ENCODE results near the gene RAB3B.

Gene RAB3B

DNA sequence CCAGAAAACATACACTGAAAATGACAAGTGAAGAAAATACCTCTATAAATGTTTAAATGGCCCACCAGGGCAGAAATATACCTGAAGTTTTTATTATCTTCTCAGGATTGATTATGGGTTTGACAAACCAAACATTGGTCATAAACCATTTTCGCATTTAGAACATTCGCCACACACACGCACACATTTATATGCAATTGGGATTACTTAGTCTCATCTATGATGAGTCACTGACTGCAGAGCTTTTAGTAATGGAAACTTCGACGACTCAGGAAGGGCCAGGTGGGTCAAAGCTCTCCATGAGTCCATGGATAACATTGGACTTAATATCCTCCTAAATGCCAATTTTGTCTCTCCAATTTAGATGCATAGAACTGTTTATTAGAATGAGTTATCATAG lies 128.8 kb downstream of the RAB3B start:
- H3K9me3 ChIP-seq (ENCODE audit: insufficient read depth, low read depth, low read length) = no peaks in the 10 kb centered on the region
- H3K4me1 ChIP-seq (ENCODE audit: insufficient read depth, low read length, poor library complexity, severe bottlenecking) = peaks cover 15% of the 10 kb centered on the region
- no peak overlapping the region for H3K4me2 ChIP-seq (ENCODE audit: low read depth, low read length, poor library complexity, severe bottlenecking)
- peaks cover 39% of the 10 kb centered on the region for H3K79me2 ChIP-seq (ENCODE audit: insufficient read depth, low read length)
- H3F3A ChIP-seq (ENCODE audit: low read depth) = no peaks in the 10 kb centered on the region
- H3K9ac ChIP-seq (ENCODE audit: low read depth, low read length, poor library complexity, severe bottlenecking) = no peak overlapping the region
- peaks cover 2% of the 10 kb centered on the region for H4K20me1 ChIP-seq (ENCODE audit: insufficient read depth, low read length, poor library complexity, severe bottlenecking)
- H3K27me3 ChIP-seq (ENCODE audit: insufficient read depth, low read length, poor library complexity, severe bottlenecking) = no peaks in the 10 kb centered on the region
- H3K9me2 ChIP-seq (replicated peaks; ENCODE audit: low read depth, low read length) = no peaks in the 10 kb centered on the region
- no peaks in the 10 kb centered on the region for H3K36me3 ChIP-seq (ENCODE audit: insufficient read depth, low read length)
- no peak for TF ChIP-seq CTCF (conservative IDR thresholded peaks at IDR 0.05; ENCODE audit: low read length)
- no peak for TF ChIP-seq EZH2phosphoT487 (IDR thresholded peaks at IDR 0.05; ENCODE audit: borderline replicate concordance)
- no peak overlapping the region for H2AFZ ChIP-seq (ENCODE audit: low read length)
- no peak overlapping the region for H3K4me3 ChIP-seq (ENCODE audit: low read length, poor library complexity, severe bottlenecking)

- H3K9ac ChIP-seq (ENCODE audit: low read depth, low read length, poor library complexity, severe bottlenecking) = no peak overlapping the region
- no peaks in the 10 kb centered on the region for H3K9me3 ChIP-seq (ENCODE audit: insufficient read depth, low read depth, low read length)
- H3K4me1 ChIP-seq (ENCODE audit: insufficient read depth, low read length, poor library complexity, severe bottlenecking) = peaks cover 9% of the 10 kb centered on the region
- H3K36me3 ChIP-seq (ENCODE audit: insufficient read depth, low read length) = no peaks in the 10 kb centered on the region
- H2AFZ ChIP-seq (ENCODE audit: low read length) = no peak overlapping the region
- TF ChIP-seq CTCF (conservative IDR thresholded peaks at IDR 0.05; ENCODE audit: low read length) (no peak), EZH2phosphoT487 (IDR thresholded peaks at IDR 0.05; ENCODE audit: borderline replicate concordance) (no peak)
- no peak overlapping the region for H3K4me2 ChIP-seq (ENCODE audit: low read depth, low read length, poor library complexity, severe bottlenecking)
- H3F3A ChIP-seq (ENCODE audit: low read depth) = no peaks in the 10 kb centered on the region
- peaks cover 25% of the 10 kb centered on the region for H3K79me2 ChIP-seq (ENCODE audit: insufficient read depth, low read length)
- H3K27me3 ChIP-seq (ENCODE audit: insufficient read depth, low read length, poor library complexity, severe bottlenecking) = no peaks in the 10 kb centered on the region
- H4K20me1 ChIP-seq (ENCODE audit: insufficient read depth, low read length, poor library complexity, severe bottlenecking) = no peaks in the 10 kb centered on the region
- H3K9me2 ChIP-seq (replicated peaks; ENCODE audit: low read depth, low read length) = no peaks in the 10 kb centered on the region
- H3K4me3 ChIP-seq (ENCODE audit: low read length, poor library complexity, severe bottlenecking) = no peak overlapping the region
Observed at GRCh38 chr1:51859735-51860134, 130.8 kb downstream of the RAB3B start.

GRCh38 chr1:51859333-51859732 lies 131.2 kb downstream of the RAB3B start:
- Histone ChIP-seq H3F3A (ENCODE audit: low read depth) (no peaks in the 10 kb centered on the region), H3K27me3 (ENCODE audit: insufficient read depth, low read length, poor library complexity, severe bottlenecking) (no peaks in the 10 kb centered on the region), H3K4me2 (ENCODE audit: low read depth, low read length, poor library complexity, severe bottlenecking) (no peak overlapping the region), H4K20me1 (ENCODE audit: insufficient read depth, low read length, poor library complexity, severe bottlenecking) (no peaks in the 10 kb centered on the region), H3K4me3 (ENCODE audit: low read length, poor library complexity, severe bottlenecking) (no peak overlapping the region), H3K79me2 (ENCODE audit: insufficient read depth, low read length) (peaks cover 24% of the 10 kb centered on the region), H3K36me3 (ENCODE audit: insufficient read depth, low read length) (no peaks in the 10 kb centered on the region), H3K4me1 (ENCODE audit: insufficient read depth, low read length, poor library complexity, severe bottlenecking) (peaks cover 9% of the 10 kb centered on the region), H2AFZ (ENCODE audit: low read length) (no peak overlapping the region), H3K9me3 (ENCODE audit: insufficient read depth, low read depth, low read length) (no peaks in the 10 kb centered on the region), H3K9ac (ENCODE audit: low read depth, low read length, poor library complexity, severe bottlenecking) (no peak overlapping the region), H3K9me2 (replicated peaks; ENCODE audit: low read depth, low read length) (no peaks in the 10 kb centered on the region)
- TF ChIP-seq EZH2phosphoT487 (IDR thresholded peaks at IDR 0.05; ENCODE audit: borderline replicate concordance) = no peak
- TF ChIP-seq CTCF (conservative IDR thresholded peaks at IDR 0.05; ENCODE audit: low read length) = no peak

All from Loucy (cell line).